ENCODE results near the gene OR7G2.

DNA sequence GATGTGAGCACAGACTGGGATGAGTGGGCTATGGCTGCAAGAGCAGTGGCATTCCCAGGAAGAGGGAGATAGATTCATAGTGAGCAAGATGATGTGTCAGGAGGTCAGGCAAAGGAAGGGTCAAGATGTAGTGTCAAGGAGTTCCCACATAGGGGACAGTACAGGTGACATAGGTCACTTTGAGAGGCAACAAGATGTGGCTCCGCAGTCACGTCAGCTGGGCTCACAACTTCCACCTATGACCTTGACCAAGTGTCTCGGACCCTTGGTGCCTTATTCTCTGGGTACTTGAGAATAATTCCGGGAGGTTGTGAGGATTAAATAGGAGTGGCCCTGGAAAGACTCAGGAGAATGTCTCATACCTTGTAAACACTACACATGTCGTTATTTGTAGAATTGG lies 43.4 kb upstream of the OR7G2 start:
- TF ChIP-seq, protein P1, sequence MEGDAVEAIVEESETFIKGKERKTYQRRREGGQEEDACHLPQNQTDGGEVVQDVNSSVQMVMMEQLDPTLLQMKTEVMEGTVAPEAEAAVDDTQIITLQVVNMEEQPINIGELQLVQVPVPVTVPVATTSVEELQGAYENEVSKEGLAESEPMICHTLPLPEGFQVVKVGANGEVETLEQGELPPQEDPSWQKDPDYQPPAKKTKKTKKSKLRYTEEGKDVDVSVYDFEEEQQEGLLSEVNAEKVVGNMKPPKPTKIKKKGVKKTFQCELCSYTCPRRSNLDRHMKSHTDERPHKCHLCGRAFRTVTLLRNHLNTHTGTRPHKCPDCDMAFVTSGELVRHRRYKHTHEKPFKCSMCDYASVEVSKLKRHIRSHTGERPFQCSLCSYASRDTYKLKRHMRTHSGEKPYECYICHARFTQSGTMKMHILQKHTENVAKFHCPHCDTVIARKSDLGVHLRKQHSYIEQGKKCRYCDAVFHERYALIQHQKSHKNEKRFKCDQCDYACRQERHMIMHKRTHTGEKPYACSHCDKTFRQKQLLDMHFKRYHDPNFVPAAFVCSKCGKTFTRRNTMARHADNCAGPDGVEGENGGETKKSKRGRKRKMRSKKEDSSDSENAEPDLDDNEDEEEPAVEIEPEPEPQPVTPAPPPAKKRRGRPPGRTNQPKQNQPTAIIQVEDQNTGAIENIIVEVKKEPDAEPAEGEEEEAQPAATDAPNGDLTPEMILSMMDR (IDR thresholded peaks at IDR 0.05; ENCODE audit: insufficient read depth, low read depth, low read length), result no peak
- no peak for TF ChIP-seq EZH2 (IDR thresholded peaks at IDR 0.05; ENCODE audit: insufficient read depth, low read length)

Measured in astrocyte (in vitro differentiated cells and primary cell).